Neural cell (in vitro differentiated cells): ENCODE results near the gene FGF14. TPM values are rescaled to one million over a fixed set of nuclear protein-coding genes. Genes with fewer than 3 reads are reported as not detected.

ENCODE experiments used
- H2AFZ ChIP-seq: fragments of 200-600, 300-800 bp; sonication (generic), shearing (Covaris generic); 2 replicates; pipeline ENCODE4 v1.6.0; 2014; ENCODE audit warnings: low read depth, mild to moderate bottlenecking, antibody characterized with exemption, low read length, moderate library complexity
- H3F3A ChIP-seq: fragments of 200-600 bp; shearing (Covaris generic); 2 replicates; pipeline ENCODE4 v1.6.1; 2016; ENCODE audit warnings: mild to moderate bottlenecking, moderate library complexity, mixed read lengths, antibody characterized with exemption, low read length; ENCODE audit not compliant: insufficient read depth, poor library complexity, severe bottlenecking
- H3K27ac ChIP-seq: fragments of 200-600, 300-800 bp; sonication (generic), shearing (Covaris generic); 2 replicates; pipeline ENCODE4 v1.5.1; 2014; ENCODE audit warnings: mild to moderate bottlenecking, low read length, moderate library complexity
- H3K27me3 ChIP-seq: fragments of 300-800, 200-600 bp; sonication (generic), shearing (Covaris generic); 2 replicates; pipeline ENCODE4 v1.6.0; 2014; ENCODE audit warnings: mild to moderate bottlenecking, low read depth, low read length, moderate library complexity; ENCODE audit not compliant: insufficient read depth
- H3K36me3 ChIP-seq: fragments of 300-800, 200-600 bp; sonication (generic), shearing (Covaris generic); 2 replicates; pipeline ENCODE4 v1.5.1; 2014; ENCODE audit warnings: mild to moderate bottlenecking, antibody characterized with exemption, low read length, moderate library complexity; ENCODE audit not compliant: insufficient read depth
- H3K4me2 ChIP-seq: fragments of 300-800, 200-600 bp; sonication (generic), shearing (Covaris generic); 2 replicates; pipeline ENCODE4 v1.6.0; 2014; ENCODE audit warnings: mild to moderate bottlenecking, low read length
- H3K4me3 ChIP-seq: fragments of 300-800, 200-600 bp; sonication (generic), shearing (Covaris generic); 2 replicates; pipeline ENCODE4 v1.5.1; 2014; ENCODE audit warnings: mild to moderate bottlenecking, low read length, moderate library complexity
- H3K79me2 ChIP-seq: fragments of 200-600 bp; shearing (Covaris generic); replicated peaks from 2 replicates; pipeline ENCODE4 v1.6.0; 2014; ENCODE audit warnings: mild to moderate bottlenecking, low read length, moderate library complexity; ENCODE audit not compliant: insufficient read depth
- H3K9ac ChIP-seq: fragments of 300-800, 200-600 bp; sonication (generic), shearing (Covaris generic); 2 replicates; pipeline ENCODE4 v1.6.1; 2016; ENCODE audit warnings: mild to moderate bottlenecking, low read length, mixed read lengths
- H3K9me2 ChIP-seq: fragments of 200-600 bp; shearing (Covaris generic); 2 replicates; pipeline ENCODE4 v1.6.1; 2016; ENCODE audit warnings: mild to moderate bottlenecking, low read length, mixed read lengths; ENCODE audit not compliant: insufficient read depth
- H3K9me3 ChIP-seq: fragments of 200-600, 300-800 bp; sonication (generic), shearing (Covaris generic); 2 replicates; pipeline ENCODE4 v1.6.1; 2016; ENCODE audit warnings: mild to moderate bottlenecking, mixed run types, low read length, moderate library complexity, mixed read lengths
- H4K20me1 ChIP-seq: fragments of 200-600 bp; shearing (Covaris generic); 2 replicates; pipeline ENCODE4 v1.6.1; 2016; ENCODE audit warnings: mild to moderate bottlenecking, mixed run types; ENCODE audit not compliant: insufficient read depth
- EP300 ChIP-seq: fragments of 450-650 bp; conservative IDR thresholded peaks from 2 replicates; pipeline ENCODE4 v1.6.1; 2014; ENCODE audit warnings: antibody characterized with exemption, mild to moderate bottlenecking, moderate library complexity; ENCODE audit not compliant: poor library complexity, severe bottlenecking
- EZH2 ChIP-seq: fragments of 200-600, 300-800 bp; shearing (Covaris generic), sonication (generic); IDR thresholded peaks from 2 replicates; pipeline ENCODE4 v1.6.1; 2014; ENCODE audit warnings: antibody characterized with exemption, low read length, borderline replicate concordance, mild to moderate bottlenecking; ENCODE audit not compliant: insufficient read depth, poor library complexity, severe bottlenecking
- MXI1 ChIP-seq: fragments of 450-650 bp; conservative IDR thresholded peaks from 2 replicates; pipeline ENCODE4 v1.6.1; 2014; ENCODE audit warnings: antibody characterized with exemption, mild to moderate bottlenecking; ENCODE audit not compliant: poor library complexity, severe bottlenecking
- POLR2AphosphoS5 ChIP-seq: IDR thresholded peaks from 2 replicates; pipeline ENCODE4 v1.6.1; 2012
- RAD21 ChIP-seq: fragments of 450-650 bp; conservative IDR thresholded peaks from 2 replicates; pipeline ENCODE4 v1.6.1; 2014; ENCODE audit warnings: antibody characterized with exemption, mild to moderate bottlenecking, moderate library complexity
- REST ChIP-seq: IDR thresholded peaks from 2 replicates; pipeline ENCODE4 v1.6.1; 2012; ENCODE audit warnings: borderline replicate concordance
- SMC3 ChIP-seq: fragments of 450-650 bp; conservative IDR thresholded peaks from 2 replicates; pipeline ENCODE4 v1.6.1; 2014; ENCODE audit warnings: antibody characterized with exemption, mild to moderate bottlenecking, moderate library complexity; ENCODE audit not compliant: poor library complexity
- TAF1 ChIP-seq: IDR thresholded peaks from 2 replicates; pipeline ENCODE4 v1.6.1; 2012; ENCODE audit warnings: low read depth
- polyA plus RNA-seq: library from polyadenylated mRNA; depleted of rRNA; stranded (reverse); fragments of >200 nt; gene quantifications from 2 replicates; pipeline ENCODE4 v1.2.3, GENCODE V29; 2014
- TF ChIP-seq, protein P1 (sequence below): fragments of 450-650 bp; IDR thresholded peaks from 2 replicates; pipeline ENCODE4 v1.5.1; 2014; ENCODE audit warnings: antibody characterized with exemption, mild to moderate bottlenecking, moderate library complexity; ENCODE audit not compliant: poor library complexity, severe bottlenecking

FGF14 gene
- polyA plus RNA-seq, 1 donor from 2014 or later = 36.4 TPM

DNA sequence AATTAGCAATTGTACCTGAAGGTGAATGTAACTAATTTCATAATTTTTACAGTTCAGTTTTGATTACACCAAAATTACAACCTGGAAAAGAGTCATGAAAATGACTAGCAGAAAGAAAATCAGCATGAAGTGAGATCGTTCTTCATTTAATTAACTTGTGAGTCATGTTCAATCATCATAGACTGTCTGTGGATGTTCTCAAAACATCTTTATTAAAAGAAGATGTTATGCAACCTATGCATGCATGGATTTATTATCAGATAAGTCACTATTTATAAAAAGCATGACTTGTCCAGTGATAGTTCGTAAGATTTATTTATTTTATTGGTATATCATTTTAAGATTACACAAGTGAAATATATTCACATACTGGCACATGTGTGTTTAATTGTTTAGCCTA, 703.4 kb downstream of the FGF14 start:
- H3F3A ChIP-seq = no peaks in the 10 kb centered on the region
- no peaks in the 10 kb centered on the region for H4K20me1 ChIP-seq
- no peaks in the 10 kb centered on the region for H3K36me3 ChIP-seq
- no peak overlapping the region for H3K4me3 ChIP-seq
- H2AFZ ChIP-seq = no peak overlapping the region
- no peak overlapping the region for H3K27ac ChIP-seq
- no peaks in the 10 kb centered on the region for H3K9me3 ChIP-seq
- H3K4me2 ChIP-seq = no peak overlapping the region
- no peak overlapping the region for H3K9ac ChIP-seq
- no peaks in the 10 kb centered on the region for H3K79me2 ChIP-seq
- TF ChIP-seq EP300 = no peak
- H3K27me3 ChIP-seq = no peaks in the 10 kb centered on the region
- H3K9me2 ChIP-seq = no peaks in the 10 kb centered on the region

DNA sequence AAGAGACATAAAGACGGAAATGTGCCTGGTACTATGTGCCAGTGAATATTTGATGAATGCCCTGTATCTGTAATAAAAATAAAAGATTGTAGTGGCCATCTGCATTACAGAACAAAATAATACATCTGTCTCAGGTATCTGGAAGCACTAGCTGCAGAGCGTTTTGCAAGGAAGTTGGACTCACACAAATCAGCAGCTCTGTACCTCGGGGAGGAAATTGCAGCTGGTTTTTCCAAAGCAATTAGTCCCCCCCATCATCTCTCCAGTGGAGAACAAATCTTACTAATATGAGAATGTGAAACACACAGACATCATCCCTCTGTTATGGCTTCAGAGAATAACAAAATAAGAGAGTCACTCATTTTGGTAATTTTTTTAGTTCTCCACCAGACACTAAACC, 704.1 kb downstream of the FGF14 start:
- Histone ChIP-seq H3K27me3 (no peaks in the 10 kb centered on the region), H2AFZ (no peak overlapping the region), H3K79me2 (no peaks in the 10 kb centered on the region), H4K20me1 (no peaks in the 10 kb centered on the region), H3K27ac (no peak overlapping the region), H3K9me3 (no peaks in the 10 kb centered on the region), H3K9me2 (no peaks in the 10 kb centered on the region), H3K36me3 (no peaks in the 10 kb centered on the region), H3K4me3 (no peak overlapping the region), H3F3A (no peaks in the 10 kb centered on the region), H3K9ac (no peak overlapping the region), H3K4me2 (no peak overlapping the region)
- TF ChIP-seq RAD21 = no peak
- TF ChIP-seq, protein P1, sequence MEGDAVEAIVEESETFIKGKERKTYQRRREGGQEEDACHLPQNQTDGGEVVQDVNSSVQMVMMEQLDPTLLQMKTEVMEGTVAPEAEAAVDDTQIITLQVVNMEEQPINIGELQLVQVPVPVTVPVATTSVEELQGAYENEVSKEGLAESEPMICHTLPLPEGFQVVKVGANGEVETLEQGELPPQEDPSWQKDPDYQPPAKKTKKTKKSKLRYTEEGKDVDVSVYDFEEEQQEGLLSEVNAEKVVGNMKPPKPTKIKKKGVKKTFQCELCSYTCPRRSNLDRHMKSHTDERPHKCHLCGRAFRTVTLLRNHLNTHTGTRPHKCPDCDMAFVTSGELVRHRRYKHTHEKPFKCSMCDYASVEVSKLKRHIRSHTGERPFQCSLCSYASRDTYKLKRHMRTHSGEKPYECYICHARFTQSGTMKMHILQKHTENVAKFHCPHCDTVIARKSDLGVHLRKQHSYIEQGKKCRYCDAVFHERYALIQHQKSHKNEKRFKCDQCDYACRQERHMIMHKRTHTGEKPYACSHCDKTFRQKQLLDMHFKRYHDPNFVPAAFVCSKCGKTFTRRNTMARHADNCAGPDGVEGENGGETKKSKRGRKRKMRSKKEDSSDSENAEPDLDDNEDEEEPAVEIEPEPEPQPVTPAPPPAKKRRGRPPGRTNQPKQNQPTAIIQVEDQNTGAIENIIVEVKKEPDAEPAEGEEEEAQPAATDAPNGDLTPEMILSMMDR = no peak
- no peak for TF ChIP-seq REST
- TF ChIP-seq EZH2 = no peak
- no peak for TF ChIP-seq POLR2AphosphoS5
- no peak for TF ChIP-seq SMC3
- no peak for TF ChIP-seq MXI1
- no peak for TF ChIP-seq TAF1
- no peak for TF ChIP-seq EP300
